ENCODE results near the gene FARS2. TPM values are rescaled to one million over a fixed set of nuclear protein-coding genes. Genes with fewer than 3 reads are reported as not detected.

FARS2 gene
- polyA plus RNA-seq, 1 of the 3 experiments (the other 2 are of a cell fraction), result 12.5 TPM

DNA sequence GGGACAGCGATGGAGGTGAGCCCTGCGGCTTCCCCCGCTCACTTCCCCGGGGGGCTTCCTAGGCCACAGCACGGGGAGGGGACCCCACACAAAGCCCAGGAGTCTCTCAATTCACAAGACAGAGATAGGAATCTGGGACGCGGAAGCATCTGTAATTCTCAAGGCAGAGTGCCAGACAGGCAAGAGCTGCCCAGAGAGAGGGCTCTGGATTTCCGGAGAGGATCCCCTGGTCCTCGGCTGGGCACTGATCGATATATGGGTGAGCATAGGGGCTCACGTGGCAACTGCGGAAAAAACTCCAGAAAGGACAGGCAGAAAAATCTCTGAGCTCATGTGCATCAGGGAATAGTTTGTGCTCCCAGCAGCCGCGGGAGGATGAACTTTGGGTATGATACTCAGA is 449.2 kb downstream of the FARS2 start:
- H4K20me1 ChIP-seq (ENCODE audit: insufficient read depth), result no peaks in the 10 kb centered on the region
- H3K9me2 ChIP-seq, result no peaks in the 10 kb centered on the region
- ChIA-PET CTCF (interaction anchor here (1.5 kb wide), 1 partner anchor 14 kb away, joined by 3 read pairs; no protein-coding TSS in a partner anchor), POLR2A (no interaction called here)
- no peaks in the 10 kb centered on the region for H3K79me2 ChIP-seq (ENCODE audit: insufficient read depth)
- no peak overlapping the region for H3K9ac ChIP-seq
- no peak for TF ChIP-seq YY1 (IDR thresholded peaks at IDR 0.05; ENCODE audit: low read depth)
- no peak overlapping the region for H2AFZ ChIP-seq (ENCODE audit: low read depth)
- no peaks in the 10 kb centered on the region for H3K36me3 ChIP-seq (replicated peaks in 1 of 2; ENCODE audit: control insufficient read depth in 1 of 2, insufficient read depth in 2 of 2, low read length in 1 of 2)
- DNase-seq, result no peak
- WGBS (ENCODE audit: low lambda C conversion rate), result 86% methylated on average over 14 of the region's 14 CpGs
- no peak overlapping the region for H3K4me3 ChIP-seq (ENCODE audit: low read depth in 2 of 2, low read length in 1 of 2)
- H3K4me2 ChIP-seq, result no peak overlapping the region
- H3K27me3 ChIP-seq (ENCODE audit: insufficient read depth), result no peaks in the 10 kb centered on the region
- no peaks in the 10 kb centered on the region for H3K9me3 ChIP-seq
- H3F3A ChIP-seq (replicated peaks; ENCODE audit: insufficient read depth), result no peaks in the 10 kb centered on the region
- H3K4me1 ChIP-seq (ENCODE audit: control insufficient read depth in 1 of 2, insufficient read depth in 2 of 2, low read depth in 1 of 2, low read length in 1 of 2), result no peaks in the 10 kb centered on the region; a peak in 1 of 4 replicates
- no peak overlapping the region for H3K27ac ChIP-seq (ENCODE audit: low read depth in 2 of 2, low read length in 1 of 2)

DNA sequence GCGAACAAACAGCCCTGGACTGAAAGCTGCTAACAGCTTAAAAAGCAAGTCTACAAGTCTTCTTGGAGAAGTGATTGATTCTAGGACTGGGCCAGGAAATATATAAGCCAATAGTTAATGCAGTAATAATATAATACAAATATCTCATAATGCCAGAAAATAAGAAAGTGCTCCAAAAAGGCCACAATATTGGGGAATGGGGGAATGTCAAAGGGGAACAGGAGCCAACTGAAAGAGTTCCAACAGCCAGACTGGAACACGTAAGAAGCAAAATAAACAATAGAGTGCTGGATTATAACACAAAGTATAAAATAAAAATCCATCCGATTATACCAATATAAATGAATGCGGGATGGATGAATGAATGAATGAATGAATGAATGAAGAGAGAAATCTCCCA is 449.6 kb downstream of the FARS2 start:
- H3K9me2 ChIP-seq, result no peaks in the 10 kb centered on the region
- CTCF ChIA-PET, result interaction anchor here (1.5 kb wide), 2 partner anchors 11 to 13 kb away, joined by 3 to 4 read pairs; no protein-coding TSS in a partner anchor
- H3K9ac ChIP-seq, result no peak overlapping the region
- no peak for DNase-seq
- TF ChIP-seq RCOR1 (IDR thresholded peaks at IDR 0.05; ENCODE audit: low read length), result no peak
- TF ChIP-seq RAD21 (IDR thresholded peaks at IDR 0.05; ENCODE audit: low read length), result no peak
- TF ChIP-seq, protein P1, sequence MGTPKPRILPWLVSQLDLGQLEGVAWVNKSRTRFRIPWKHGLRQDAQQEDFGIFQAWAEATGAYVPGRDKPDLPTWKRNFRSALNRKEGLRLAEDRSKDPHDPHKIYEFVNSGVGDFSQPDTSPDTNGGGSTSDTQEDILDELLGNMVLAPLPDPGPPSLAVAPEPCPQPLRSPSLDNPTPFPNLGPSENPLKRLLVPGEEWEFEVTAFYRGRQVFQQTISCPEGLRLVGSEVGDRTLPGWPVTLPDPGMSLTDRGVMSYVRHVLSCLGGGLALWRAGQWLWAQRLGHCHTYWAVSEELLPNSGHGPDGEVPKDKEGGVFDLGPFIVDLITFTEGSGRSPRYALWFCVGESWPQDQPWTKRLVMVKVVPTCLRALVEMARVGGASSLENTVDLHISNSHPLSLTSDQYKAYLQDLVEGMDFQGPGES (IDR thresholded peaks at IDR 0.05; ENCODE audit: low read depth, low read length), result no peak
- TF ChIP-seq, protein P2, sequence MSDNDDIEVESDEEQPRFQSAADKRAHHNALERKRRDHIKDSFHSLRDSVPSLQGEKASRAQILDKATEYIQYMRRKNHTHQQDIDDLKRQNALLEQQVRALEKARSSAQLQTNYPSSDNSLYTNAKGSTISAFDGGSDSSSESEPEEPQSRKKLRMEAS (IDR thresholded peaks at IDR 0.05; ENCODE audit: low read depth), result no peak
- TF ChIP-seq EZH2phosphoT487 (IDR thresholded peaks at IDR 0.05; ENCODE audit: borderline replicate concordance, low read depth), result no peak
- TF ChIP-seq, protein P3, sequence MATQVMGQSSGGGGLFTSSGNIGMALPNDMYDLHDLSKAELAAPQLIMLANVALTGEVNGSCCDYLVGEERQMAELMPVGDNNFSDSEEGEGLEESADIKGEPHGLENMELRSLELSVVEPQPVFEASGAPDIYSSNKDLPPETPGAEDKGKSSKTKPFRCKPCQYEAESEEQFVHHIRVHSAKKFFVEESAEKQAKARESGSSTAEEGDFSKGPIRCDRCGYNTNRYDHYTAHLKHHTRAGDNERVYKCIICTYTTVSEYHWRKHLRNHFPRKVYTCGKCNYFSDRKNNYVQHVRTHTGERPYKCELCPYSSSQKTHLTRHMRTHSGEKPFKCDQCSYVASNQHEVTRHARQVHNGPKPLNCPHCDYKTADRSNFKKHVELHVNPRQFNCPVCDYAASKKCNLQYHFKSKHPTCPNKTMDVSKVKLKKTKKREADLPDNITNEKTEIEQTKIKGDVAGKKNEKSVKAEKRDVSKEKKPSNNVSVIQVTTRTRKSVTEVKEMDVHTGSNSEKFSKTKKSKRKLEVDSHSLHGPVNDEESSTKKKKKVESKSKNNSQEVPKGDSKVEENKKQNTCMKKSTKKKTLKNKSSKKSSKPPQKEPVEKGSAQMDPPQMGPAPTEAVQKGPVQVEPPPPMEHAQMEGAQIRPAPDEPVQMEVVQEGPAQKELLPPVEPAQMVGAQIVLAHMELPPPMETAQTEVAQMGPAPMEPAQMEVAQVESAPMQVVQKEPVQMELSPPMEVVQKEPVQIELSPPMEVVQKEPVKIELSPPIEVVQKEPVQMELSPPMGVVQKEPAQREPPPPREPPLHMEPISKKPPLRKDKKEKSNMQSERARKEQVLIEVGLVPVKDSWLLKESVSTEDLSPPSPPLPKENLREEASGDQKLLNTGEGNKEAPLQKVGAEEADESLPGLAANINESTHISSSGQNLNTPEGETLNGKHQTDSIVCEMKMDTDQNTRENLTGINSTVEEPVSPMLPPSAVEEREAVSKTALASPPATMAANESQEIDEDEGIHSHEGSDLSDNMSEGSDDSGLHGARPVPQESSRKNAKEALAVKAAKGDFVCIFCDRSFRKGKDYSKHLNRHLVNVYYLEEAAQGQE (IDR thresholded peaks at IDR 0.05; ENCODE audit: low read depth, low read length), result no peak
- TF ChIP-seq EP300 (IDR thresholded peaks at IDR 0.05; ENCODE audit: borderline replicate concordance in 1 of 2, low read depth in 1 of 2, low read length in 1 of 2), result no peak
- TF ChIP-seq, protein P4, sequence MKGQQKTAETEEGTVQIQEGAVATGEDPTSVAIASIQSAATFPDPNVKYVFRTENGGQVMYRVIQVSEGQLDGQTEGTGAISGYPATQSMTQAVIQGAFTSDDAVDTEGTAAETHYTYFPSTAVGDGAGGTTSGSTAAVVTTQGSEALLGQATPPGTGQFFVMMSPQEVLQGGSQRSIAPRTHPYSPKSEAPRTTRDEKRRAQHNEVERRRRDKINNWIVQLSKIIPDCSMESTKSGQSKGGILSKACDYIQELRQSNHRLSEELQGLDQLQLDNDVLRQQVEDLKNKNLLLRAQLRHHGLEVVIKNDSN (IDR thresholded peaks at IDR 0.05; ENCODE audit: borderline replicate concordance, low read depth), result no peak
- no peak for TF ChIP-seq ELF1 (IDR thresholded peaks at IDR 0.05)
- TF ChIP-seq RXRA (IDR thresholded peaks at IDR 0.05; ENCODE audit: borderline replicate concordance, low read depth), result no peak
- TF ChIP-seq GABPA (IDR thresholded peaks at IDR 0.05; ENCODE audit: low read depth), result no peak
- TF ChIP-seq CHD2 (IDR thresholded peaks at IDR 0.05; ENCODE audit: low read length, partially characterized antibody), result no peak
- TF ChIP-seq MXI1 (IDR thresholded peaks at IDR 0.05; ENCODE audit: low read depth, low read length), result no peak
- no peaks in the 10 kb centered on the region; a peak in 1 of 4 replicates for H3K4me1 ChIP-seq (ENCODE audit: control insufficient read depth in 1 of 2, insufficient read depth in 2 of 2, low read depth in 1 of 2, low read length in 1 of 2)
- no peak overlapping the region for H2AFZ ChIP-seq (ENCODE audit: low read depth)
- POLR2A ChIA-PET, result no interaction called here
- no peak overlapping the region for H3K4me2 ChIP-seq
- no peaks in the 10 kb centered on the region for H4K20me1 ChIP-seq (ENCODE audit: insufficient read depth)
- H3K36me3 ChIP-seq (replicated peaks in 1 of 2; ENCODE audit: control insufficient read depth in 1 of 2, insufficient read depth in 2 of 2, low read length in 1 of 2), result no peaks in the 10 kb centered on the region
- no peaks in the 10 kb centered on the region for H3K9me3 ChIP-seq
- H3K27me3 ChIP-seq (ENCODE audit: insufficient read depth), result no peaks in the 10 kb centered on the region
- H3K27ac ChIP-seq (ENCODE audit: low read depth in 2 of 2, low read length in 1 of 2), result no peak overlapping the region
- WGBS (ENCODE audit: low lambda C conversion rate), result 95% methylated on average over 4 of the region's 4 CpGs
- H3K4me3 ChIP-seq (ENCODE audit: low read depth in 2 of 2, low read length in 1 of 2), result no peak overlapping the region
- H3F3A ChIP-seq (replicated peaks; ENCODE audit: insufficient read depth), result no peaks in the 10 kb centered on the region
- H3K79me2 ChIP-seq (ENCODE audit: insufficient read depth), result no peaks in the 10 kb centered on the region
